GM23338 (cell line): Measurements from ENCODE around the gene ZNF470. TPM values are rescaled to one million over a fixed set of nuclear protein-coding genes. Genes with fewer than 3 reads are reported as not detected.

Experiments
- ATAC-seq: fragments of 200-7000 bp; cut with Tn5 transposase; 3 replicates; pipeline ENCODE4 v1.9.1; 2020
- DNase-seq: peaks from one replicate; pipeline ENCODE4 v3.0.0-alpha.2; 2015; ENCODE audit warnings: low spot score
- H2AFZ ChIP-seq: fragments of 200-600 bp; sonication (generic); 2 replicates; pipeline ENCODE4 v1.8.0; 2016; ENCODE audit warnings: antibody characterized with exemption, mild to moderate bottlenecking, moderate library complexity
- H3F3A ChIP-seq: fragments of 200-600 bp; sonication (generic); replicated peaks from 2 replicates; pipeline ENCODE4 v1.8.0; 2017; ENCODE audit warnings: antibody characterized with exemption, mixed run types, low read depth
- H3K27ac ChIP-seq: fragments of 200-600 bp; sonication (generic); 2 replicates; pipeline ENCODE4 v1.6.1; 2016; ENCODE audit warnings: low read depth
- H3K27me3 ChIP-seq: fragments of 200-600 bp; sonication (generic); 2 replicates; pipeline ENCODE4 v1.8.0; 2016; ENCODE audit warnings: mild to moderate bottlenecking, mixed run types, moderate library complexity; ENCODE audit not compliant: insufficient read depth
- H3K36me3 ChIP-seq: fragments of 200-600 bp; sonication (generic); 2 replicates; pipeline ENCODE4 v1.8.0; 2016; ENCODE audit warnings: mild to moderate bottlenecking; ENCODE audit not compliant: insufficient read depth
- H3K4me1 ChIP-seq: fragments of 200-600 bp; sonication (generic); 2 replicates; pipeline ENCODE4 v1.8.0; 2016; ENCODE audit warnings: mild to moderate bottlenecking, moderate library complexity; ENCODE audit not compliant: insufficient read depth
- H3K4me2 ChIP-seq: fragments of 200-600 bp; sonication (generic); 2 replicates; pipeline ENCODE4 v1.7.1; 2017; ENCODE audit warnings: mixed run types
- H3K4me3 ChIP-seq: fragments of 200-600 bp; sonication (generic); 2 replicates; pipeline ENCODE4 v1.6.1; 2016; ENCODE audit warnings: mixed run types
- H3K79me2 ChIP-seq: fragments of 200-600 bp; sonication (generic); replicated peaks from 2 replicates; pipeline ENCODE4 v1.8.0; 2017; ENCODE audit warnings: mild to moderate bottlenecking; ENCODE audit not compliant: insufficient read depth
- H3K9me2 ChIP-seq: fragments of 200-600 bp; sonication (generic); 2 replicates; pipeline ENCODE4 v1.8.0; 2017; ENCODE audit not compliant: insufficient read depth
- H4K20me1 ChIP-seq: fragments of 200-600 bp; sonication (generic); replicated peaks from 2 replicates; pipeline ENCODE4 v1.8.0; 2017; ENCODE audit warnings: mild to moderate bottlenecking; ENCODE audit not compliant: insufficient read depth
- H3K27ac Mint-ChIP-seq: 2 replicates; pipeline ENCODE4 v1.8.0; 2020; ENCODE audit warnings: inconsistent platforms, mild to moderate bottlenecking, moderate library complexity, mixed read lengths
- H3K27me3 Mint-ChIP-seq: 3 replicates; pipeline ENCODE4 v1.8.0; 2022; ENCODE audit warnings: low read depth, mild to moderate bottlenecking, moderate library complexity, mixed read lengths, inconsistent platforms; ENCODE audit not compliant: insufficient read depth, poor library complexity
- H3K36me3 Mint-ChIP-seq: 3 replicates; pipeline ENCODE4 v1.8.0; 2021; ENCODE audit warnings: low read depth, mild to moderate bottlenecking, inconsistent platforms, moderate library complexity, mixed read lengths
- H3K4me1 Mint-ChIP-seq: 3 replicates; pipeline ENCODE4 v1.8.0; 2020; ENCODE audit warnings: mild to moderate bottlenecking, inconsistent platforms, mixed read lengths
- H3K4me3 Mint-ChIP-seq: 3 replicates; pipeline ENCODE4 v1.8.0; 2021; ENCODE audit warnings: moderate library complexity, mild to moderate bottlenecking, inconsistent platforms, mixed read lengths
- H3K9me3 Mint-ChIP-seq: 3 replicates; pipeline ENCODE4 v1.8.0; 2020; ENCODE audit warnings: moderate library complexity, mild to moderate bottlenecking, inconsistent platforms, mixed read lengths
- CREB1 ChIP-seq: fragments of 250-450 bp; sonication (Bioruptor Pico); IDR thresholded peaks from 2 replicates; pipeline ENCODE4 v1.5.0; 2020; ENCODE audit warnings: low read depth, mild to moderate bottlenecking, moderate library complexity
- CTCF ChIP-seq, 2 experiments: fragments of 200-600 bp in 1 of 2; sonication (generic) in 1 of 2; conservative IDR thresholded peaks; 2 replicates each; pipeline versions ENCODE4 v1.5.1 to v1.6.1; 2016 to 2017; ENCODE audit warnings: antibody characterized with exemption in 2 of 2, low read depth in 2 of 2, mild to moderate bottlenecking in 2 of 2, moderate library complexity in 1 of 2
- ETS1 ChIP-seq: IDR thresholded peaks from 2 replicates; pipeline ENCODE4 v1.6.1; 2016; ENCODE audit warnings: antibody characterized with exemption
- EZH2 ChIP-seq: fragments of 200-600 bp; sonication (generic); IDR thresholded peaks from one replicate; pipeline ENCODE4 v1.8.0; 2017; ENCODE audit warnings: antibody characterized with exemption, mild to moderate bottlenecking, low read depth; ENCODE audit not compliant: unreplicated experiment
- EZH2phosphoT487 ChIP-seq: fragments of 200-600 bp; sonication (generic); IDR thresholded peaks from one replicate; pipeline ENCODE4 v1.8.1; 2018; ENCODE audit warnings: antibody characterized with exemption; ENCODE audit not compliant: unreplicated experiment
- JUNB ChIP-seq: IDR thresholded peaks from one replicate; pipeline ENCODE4 v1.6.1; 2016; ENCODE audit warnings: antibody characterized with exemption; ENCODE audit not compliant: unreplicated experiment
- NANOG ChIP-seq: IDR thresholded peaks from 2 replicates; pipeline ENCODE4 v1.6.1; 2016; ENCODE audit warnings: antibody characterized with exemption, borderline replicate concordance
- POLR2AphosphoS5 ChIP-seq: IDR thresholded peaks from 2 replicates; pipeline ENCODE4 v1.6.1; 2016; ENCODE audit warnings: antibody characterized with exemption, low read depth
- REST ChIP-seq: IDR thresholded peaks from one replicate; pipeline ENCODE4 v1.6.1; 2018; ENCODE audit warnings: antibody characterized with exemption; ENCODE audit not compliant: unreplicated experiment
- STAT1 ChIP-seq: IDR thresholded peaks from one replicate; pipeline ENCODE4 v1.6.1; 2016; ENCODE audit warnings: antibody characterized with exemption; ENCODE audit not compliant: unreplicated experiment
- ZNF114 ChIP-seq: fragments of 250-450 bp; sonication (Bioruptor Pico); IDR thresholded peaks from 2 replicates; pipeline ENCODE4 v1.5.0; 2020; ENCODE audit warnings: mild to moderate bottlenecking, moderate library complexity
- ZNF331 ChIP-seq: fragments of 250-450 bp; sonication (Bioruptor Pico); IDR thresholded peaks from 2 replicates; pipeline ENCODE4 v1.5.0; 2020; ENCODE audit warnings: low read depth, mild to moderate bottlenecking, moderate library complexity
- ZNF462 ChIP-seq: fragments of 250-450 bp; sonication (Bioruptor Pico); IDR thresholded peaks from 2 replicates; pipeline ENCODE4 v1.5.0; 2020; ENCODE audit warnings: mild to moderate bottlenecking, moderate library complexity
- polyA plus RNA-seq: library from polyadenylated mRNA; unstranded; fragments of >200 nt; fragmentation: Nextera tagmentation; extraction: Ambion mirVana; gene quantifications from 2 replicates; pipeline ENCODE4 v1.2.1, GENCODE V29; 2016
- total RNA-seq: library from RNA; depleted of rRNA; stranded (reverse); fragments of >200 nt; shearing (Covaris generic); gene quantifications from 2 replicates; pipeline ENCODE4 v1.2.3, GENCODE V29; 2014

ZNF470 gene
- total and polyA plus RNA-seq, 2 experiments from 2014 or later: 5.6 to 8.7 TPM

GRCh38 chr19:56608274-56608964 lies 41.2 kb downstream of the ZNF470 start:
- H3K36me3 Mint-ChIP-seq: peaks cover 79% of the 10 kb centered on the region
- Histone ChIP-seq H3F3A (no peaks in the 10 kb centered on the region), H3K79me2 (peaks cover 52% of the 10 kb centered on the region), H3K36me3 (no peaks in the 10 kb centered on the region), H3K4me3 (no peak overlapping the region), H3K27me3 (no peaks in the 10 kb centered on the region), H2AFZ (no peak overlapping the region), H4K20me1 (no peaks in the 10 kb centered on the region; the same call in 1 of the 2 replicates), H3K4me2 (no peak overlapping the region), H3K9me2 (no peaks in the 10 kb centered on the region), H3K4me1 (no peaks in the 10 kb centered on the region), H3K27ac (no peak overlapping the region)
- ATAC-seq (no peak), DNase-seq (no peak)
- H3K9me3 Mint-ChIP-seq: peaks cover 80% of the 10 kb centered on the region
- no peaks in the 10 kb centered on the region; the same call in 2 of the 3 replicates for H3K4me1 Mint-ChIP-seq
- no peak overlapping the region for H3K4me3 Mint-ChIP-seq
- peaks cover 4% of the 10 kb centered on the region for H3K27me3 Mint-ChIP-seq
- TF ChIP-seq EZH2 (no peak), CTCF (conservative IDR thresholded peaks at IDR 0.05; ENCODE audit: low read depth in 2 of 2) (no peak), ZNF114 (no peak), JUNB (no peak), ZNF331 (CRISPR knock-in tag) (no peak), ZNF462 (CRISPR knock-in tag) (no peak), POLR2AphosphoS5 (no peak), NANOG (no peak), ETS1 (no peak), EZH2phosphoT487 (no peak), STAT1 (no peak), CREB1 (no peak), REST (no peak)
- no peak overlapping the region for H3K27ac Mint-ChIP-seq
